Glutamatergic neuron (in vitro differentiated cells): ENCODE measurements around the gene DCLRE1C. TPM values are rescaled to one million over a fixed set of nuclear protein-coding genes. Genes with fewer than 3 reads are reported as not detected.
A peak's percentile ranks its signal among the peaks of the same experiment; 100 is the strongest.

Source experiments
- DNase-seq: peaks from one replicate; pipeline ENCODE4 v3.0.0; 2022
- H3K27ac Mint-ChIP-seq: one replicate; pipeline ENCODE4 v1.8.0; 2020; ENCODE audit warnings: mild to moderate bottlenecking, mixed read lengths, inconsistent platforms; ENCODE audit not compliant: unreplicated experiment
- H3K27me3 Mint-ChIP-seq: one replicate; pipeline ENCODE4 v1.8.0; 2020; ENCODE audit warnings: mild to moderate bottlenecking, moderate library complexity, mixed read lengths, inconsistent platforms; ENCODE audit not compliant: unreplicated experiment
- H3K36me3 Mint-ChIP-seq: one replicate; pipeline ENCODE4 v1.8.0; 2020; ENCODE audit warnings: mild to moderate bottlenecking, mixed read lengths, inconsistent platforms; ENCODE audit not compliant: unreplicated experiment
- H3K4me1 Mint-ChIP-seq: one replicate; pipeline ENCODE4 v1.8.0; 2020; ENCODE audit warnings: mild to moderate bottlenecking, low read depth, mixed read lengths, inconsistent platforms; ENCODE audit not compliant: unreplicated experiment
- H3K4me3 Mint-ChIP-seq: one replicate; pipeline ENCODE4 v1.8.0; 2020; ENCODE audit warnings: mild to moderate bottlenecking, mixed read lengths, inconsistent platforms; ENCODE audit not compliant: unreplicated experiment
- H3K9me3 Mint-ChIP-seq: one replicate; pipeline ENCODE4 v1.8.0; 2020; ENCODE audit warnings: mild to moderate bottlenecking, moderate library complexity, mixed read lengths, inconsistent platforms; ENCODE audit not compliant: unreplicated experiment
- CTCF ChIP-seq: fragments of 200-600 bp; sonication (generic); IDR thresholded peaks from one replicate; pipeline ENCODE4 v1.5.0; 2021; ENCODE audit not compliant: partially characterized antibody, unreplicated experiment
- total RNA-seq: library from RNA; stranded (reverse); fragmentation: NEBNext Ultra II Directional; extraction: Animal tissue kit (Norgen Biotek cat#: 25700); gene quantifications from one replicate; pipeline ENCODE4 v1.2.1, GENCODE V29; 2021; ENCODE audit not compliant: unreplicated experiment

Gene DCLRE1C
- total RNA-seq, 1 donor from 2014 or later, result 8.5 TPM

GRCh38 chr10:14904316-14904732 lies 49.6 kb downstream of the DCLRE1C start:
- Mint-ChIP-seq H3K36me3 (peaks cover 7% of the 10 kb centered on the region), H3K27ac (no peak overlapping the region), H3K9me3 (peaks cover 2% of the 10 kb centered on the region), H3K4me3 (no peak overlapping the region), H3K4me1 (no peaks in the 10 kb centered on the region), H3K27me3 (no peaks in the 10 kb centered on the region)
- no peak for DNase-seq
- TF ChIP-seq CTCF, result peak; percentile 74

GRCh38 chr10:14891151-14891550 lies 62.7 kb downstream of the DCLRE1C start:
- TF ChIP-seq CTCF, result no peak
- no peaks in the 10 kb centered on the region for H3K4me1 Mint-ChIP-seq

GRCh38 chr10:14889318-14889717 lies 64.6 kb downstream of the DCLRE1C start:
- H3K4me3 Mint-ChIP-seq, result no peak overlapping the region
- peaks cover 2% of the 10 kb centered on the region for H3K9me3 Mint-ChIP-seq
- TF ChIP-seq CTCF, result peak; percentile 40
- H3K36me3 Mint-ChIP-seq, result no peaks in the 10 kb centered on the region
- no peak overlapping the region for H3K27ac Mint-ChIP-seq
- no peaks in the 10 kb centered on the region for H3K4me1 Mint-ChIP-seq
- DNase-seq, result no peak
- H3K27me3 Mint-ChIP-seq, result no peaks in the 10 kb centered on the region

More at GRCh38 chr10:14891151-14891550, 62.7 kb downstream of the DCLRE1C start:
- Mint-ChIP-seq H3K9me3 (peaks cover 2% of the 10 kb centered on the region), H3K36me3 (no peaks in the 10 kb centered on the region), H3K27me3 (no peaks in the 10 kb centered on the region), H3K4me3 (no peak overlapping the region), H3K27ac (no peak overlapping the region)
- DNase-seq, result no peak

- no peak for DNase-seq
- no peak overlapping the region for H3K27ac Mint-ChIP-seq
- TF ChIP-seq CTCF, result no peak
- H3K9me3 Mint-ChIP-seq, result peaks cover 4% of the 10 kb centered on the region
- H3K36me3 Mint-ChIP-seq, result no peaks in the 10 kb centered on the region
- H3K4me3 Mint-ChIP-seq, result no peak overlapping the region
- peaks cover 2% of the 10 kb centered on the region for H3K27me3 Mint-ChIP-seq
- H3K4me1 Mint-ChIP-seq, result peaks cover 8% of the 10 kb centered on the region
Observed at GRCh38 chr10:14884082-14884481, 69.8 kb downstream of the DCLRE1C start.

GRCh38 chr10:14880229-14880628 lies 73.7 kb downstream of the DCLRE1C start:
- Mint-ChIP-seq H3K9me3 (peaks cover 6% of the 10 kb centered on the region), H3K36me3 (no peaks in the 10 kb centered on the region), H3K27me3 (peaks cover 11% of the 10 kb centered on the region), H3K27ac (peak overlapping the region; percentile 18), H3K4me1 (peaks cover 20% of the 10 kb centered on the region), H3K4me3 (peak overlapping the region; percentile 92)
- DNase-seq, result no peak
- no peak for TF ChIP-seq CTCF
